HepG2 (cell line): ENCODE data around the gene DMXL1. TPM values are rescaled to one million over a fixed set of nuclear protein-coding genes. Genes with fewer than 3 reads are reported as not detected.
A peak's percentile ranks its signal among the peaks of the same experiment; 100 is the strongest.

Experiments used
- DNMT1 ChIP-seq: sonication (generic); formaldehyde crosslinking; IDR thresholded peaks from 2 replicates; pipeline ENCODE4 v1.5.1; 2020; ENCODE audit warnings: mild to moderate bottlenecking, missing genetic modification reagents
- ELF3 ChIP-seq: IDR thresholded peaks from 2 replicates; pipeline ENCODE4 v1.6.1; 2016; ENCODE audit warnings: missing genetic modification reagents, missing compliant biosample characterization
- FOXA3 ChIP-seq: IDR thresholded peaks from 2 replicates; pipeline ENCODE4 v1.6.1; 2016; ENCODE audit warnings: missing genetic modification reagents, missing compliant biosample characterization
- FOXP4 ChIP-seq: sonication (generic); formaldehyde crosslinking; IDR thresholded peaks from 2 replicates; pipeline ENCODE4 v1.4.0; 2020; ENCODE audit warnings: missing genetic modification reagents
- GATAD1 ChIP-seq: IDR thresholded peaks from 2 replicates; pipeline ENCODE4 v1.6.1; 2016; ENCODE audit warnings: missing genetic modification reagents, missing compliant biosample characterization
- HOXA7 ChIP-seq: sonication (generic); formaldehyde crosslinking; IDR thresholded peaks from 2 replicates; pipeline ENCODE4 v1.8.1; 2022; ENCODE audit warnings: mild to moderate bottlenecking, missing genetic modification reagents, moderate library complexity
- MAX ChIP-seq: IDR thresholded peaks from 2 replicates; pipeline ENCODE4 v1.6.1; 2012; ENCODE audit warnings: inconsistent platforms
- MLLT10 ChIP-seq: sonication (generic); formaldehyde crosslinking; IDR thresholded peaks from 2 replicates; pipeline ENCODE4 v1.4.0; 2020; ENCODE audit warnings: missing genetic modification reagents
- MYC ChIP-seq: sonication (generic); formaldehyde crosslinking; IDR thresholded peaks from 2 replicates; pipeline ENCODE4 v1.9.0; 2021; ENCODE audit warnings: missing genetic modification reagents, borderline replicate concordance
- PHF8 ChIP-seq: sonication (generic); formaldehyde crosslinking; IDR thresholded peaks from 2 replicates; pipeline ENCODE4 v1.5.0; 2020; ENCODE audit warnings: missing genetic modification reagents
- RFX3 ChIP-seq: IDR thresholded peaks from 2 replicates; pipeline ENCODE4 v1.6.1; 2016; ENCODE audit warnings: missing biosample characterization, missing genetic modification reagents
- RNF2 ChIP-seq: fragments of 450-650 bp; conservative IDR thresholded peaks from 2 replicates; pipeline ENCODE4 v1.6.1; 2016; ENCODE audit warnings: low read depth
- SMC3 ChIP-seq: IDR thresholded peaks from 2 replicates; pipeline ENCODE4 v1.6.1; 2011; ENCODE audit warnings: low read length, improper control_type of control experiment
- SP140L ChIP-seq: sonication (generic); formaldehyde crosslinking; IDR thresholded peaks from 2 replicates; pipeline ENCODE4 v1.4.0; 2020; ENCODE audit warnings: missing genetic modification reagents, borderline replicate concordance
- TCF12 ChIP-seq, 2 experiments: fragments of 450-650 bp in 1 of 2; sonication (generic) in 1 of 2; formaldehyde crosslinking in 1 of 2; IDR thresholded peaks; 2 replicates each; pipeline versions ENCODE4 v1.6.1 to v1.8.0; 2017 to 2022; ENCODE audit warnings: antibody characterized with exemption in 1 of 2, mild to moderate bottlenecking in 1 of 2, missing genetic modification reagents in 1 of 2, moderate library complexity in 1 of 2
- ZFP36L2 ChIP-seq: sonication (generic); formaldehyde crosslinking; IDR thresholded peaks from 2 replicates; pipeline ENCODE4 v1.4.0; 2020; ENCODE audit warnings: missing genetic modification reagents
- ZFY ChIP-seq: sonication (generic); formaldehyde crosslinking; IDR thresholded peaks from 2 replicates; pipeline ENCODE4 v1.4.0; 2020; ENCODE audit warnings: missing genetic modification reagents
- ZNF441 ChIP-seq: sonication (generic); formaldehyde crosslinking; IDR thresholded peaks from 2 replicates; pipeline ENCODE4 v1.7.0; 2021; ENCODE audit warnings: missing genetic modification reagents, borderline replicate concordance
- ZNF713 ChIP-seq: sonication (generic); formaldehyde crosslinking; IDR thresholded peaks from 2 replicates; pipeline ENCODE4 v1.4.0; 2020; ENCODE audit warnings: mild to moderate bottlenecking, missing genetic modification reagents
- ZNF724P ChIP-seq: sonication (generic); formaldehyde crosslinking; IDR thresholded peaks from 2 replicates; pipeline ENCODE4 v1.8.0; 2022; ENCODE audit warnings: missing genetic modification reagents, borderline replicate concordance
- ZNF766 ChIP-seq: sonication (generic); formaldehyde crosslinking; IDR thresholded peaks from 2 replicates; pipeline ENCODE4 v1.5.0; 2020; ENCODE audit warnings: missing genetic modification reagents, borderline replicate concordance
- polyA plus RNA-seq, 8 experiments: library from polyadenylated mRNA; depleted of rRNA in 3 of 8; stranded (reverse) in 7 of 8; unstranded in 1 of 8; fragments of >200 nt; fragmentation: Illumina TruSeq in 4 of 8; extraction: Trizol in 4 of 8; gene quantifications; 2 replicates each; pipeline versions ENCODE4 v1.2.1 to v1.2.3, GENCODE V29; 2011 to 2016; ENCODE audit warnings: low read depth in 4 of 8, missing spikeins in 1 of 8, mixed read lengths in 1 of 8; ENCODE audit not compliant: insufficient read depth in 1 of 8
- total RNA-seq, 5 experiments: library from RNA; depleted of rRNA; stranded (reverse); fragments of >200 nt; fragmentation: Illumina TruSeq; extraction: Trizol; gene quantifications; 2 replicates each; pipeline ENCODE4 v1.2.3, GENCODE V29; 2016; ENCODE audit warnings: low read depth in 1 of 5
- TF ChIP-seq, protein P1 (sequence below): sonication (generic); formaldehyde crosslinking; IDR thresholded peaks from 2 replicates; pipeline ENCODE4 v1.5.0; 2020; ENCODE audit warnings: missing genetic modification reagents, mild to moderate bottlenecking, borderline replicate concordance
- TF ChIP-seq, protein P2 (sequence below): sonication (generic); formaldehyde crosslinking; IDR thresholded peaks from 2 replicates; pipeline ENCODE4 v1.4.0; 2020; ENCODE audit warnings: missing genetic modification reagents, borderline replicate concordance
- TF ChIP-seq, protein P3 (sequence below): sonication (generic); formaldehyde crosslinking; IDR thresholded peaks from 2 replicates; pipeline ENCODE4 v1.8.1; 2022; ENCODE audit warnings: low read depth, mild to moderate bottlenecking, missing genetic modification reagents

DMXL1 gene
- total and polyA plus RNA-seq, 2 of the 13 experiments (the other 11 are each of a cell fraction or from before 2014, with no cell fraction given) = 6.9 to 18.6 TPM

DNA sequence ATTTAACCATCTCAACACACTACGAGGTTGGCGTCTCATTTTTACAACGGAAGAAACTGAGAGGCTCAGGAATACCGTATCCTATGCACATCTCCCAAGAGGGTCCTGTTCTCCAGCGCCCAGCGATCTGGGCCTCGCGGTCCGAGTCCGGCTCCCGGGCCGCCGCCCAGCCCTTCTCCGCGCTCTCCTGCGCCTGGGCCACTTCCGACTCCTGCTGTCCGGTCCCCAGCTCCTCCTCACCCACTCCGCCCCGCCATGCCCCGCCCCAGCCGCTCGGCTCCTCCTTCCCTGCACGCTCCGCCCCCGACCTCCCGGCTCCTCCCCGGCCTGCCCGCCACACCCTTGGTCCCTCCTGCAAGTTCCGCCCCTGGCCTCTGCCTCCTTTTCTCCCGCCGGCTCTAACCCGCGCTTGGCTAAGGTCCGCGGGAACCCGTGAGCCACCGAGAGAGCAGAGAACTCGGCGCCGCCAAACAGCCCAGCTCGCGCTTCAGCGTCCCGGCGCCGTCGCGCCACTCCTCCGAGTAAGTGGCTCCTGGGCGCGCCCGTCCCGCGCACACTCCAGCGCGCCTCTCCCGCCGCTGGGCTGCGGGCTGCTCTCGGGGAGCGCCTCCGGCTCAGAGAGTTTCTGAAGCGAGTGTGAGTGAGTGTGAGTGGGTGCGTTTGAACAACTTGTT, 197.6 kb downstream of the DMXL1 start (continued):
- TF ChIP-seq MLLT10 (CRISPR knock-in tag) (no peak), SP140L (CRISPR knock-in tag) (no peak), ZFY (peak; percentile 88), RFX3 (CRISPR knock-in tag) (no peak), ELF3 (CRISPR knock-in tag) (peak; percentile 60; the same call in 1 of the 2 replicates), ZNF441 (CRISPR knock-in tag) (peak; percentile 80), DNMT1 (CRISPR knock-in tag) (0 out of 2 replicates have a peak, but pooled peaks have one; percentile 67), ZNF713 (CRISPR knock-in tag) (no peak), HOXA7 (CRISPR knock-in tag) (no peak), MYC (CRISPR knock-in tag) (peak; percentile 59; the same call in 1 of the 2 replicates), FOXA3 (CRISPR knock-in tag) (0 out of 2 replicates have a peak, but pooled peaks have one; percentile 30), GATAD1 (CRISPR knock-in tag) (peak; percentile 53; the same call in 1 of the 2 replicates), RNF2 (peak; percentile 44; the same call in 1 of the 2 replicates), ZNF766 (CRISPR knock-in tag) (no peak; the same call in 1 of the 2 replicates), TCF12 (IDR thresholded peaks at IDR 0.05) (no peak), TCF12 (CRISPR knock-in tag; IDR thresholded peaks at IDR 0.05) (no peak), ZFP36L2 (CRISPR knock-in tag) (no peak; the same call in 1 of the 2 replicates), ZNF724P (CRISPR knock-in tag) (no peak), FOXP4 (0 out of 2 replicates have a peak, but pooled peaks have one; percentile 47), SMC3 (no peak), PHF8 (CRISPR knock-in tag) (peak; percentile 91), MAX (peak; percentile 57)
- TF ChIP-seq, protein P1, sequence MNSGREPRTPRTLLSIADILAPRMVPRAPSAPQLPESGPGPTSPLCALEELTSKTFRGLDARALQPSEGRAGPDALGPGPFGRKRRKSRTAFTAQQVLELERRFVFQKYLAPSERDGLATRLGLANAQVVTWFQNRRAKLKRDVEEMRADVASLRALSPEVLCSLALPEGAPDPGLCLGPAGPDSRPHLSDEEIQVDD = 0 out of 2 replicates have a peak, but pooled peaks have one; percentile 53
- TF ChIP-seq, protein P2, sequence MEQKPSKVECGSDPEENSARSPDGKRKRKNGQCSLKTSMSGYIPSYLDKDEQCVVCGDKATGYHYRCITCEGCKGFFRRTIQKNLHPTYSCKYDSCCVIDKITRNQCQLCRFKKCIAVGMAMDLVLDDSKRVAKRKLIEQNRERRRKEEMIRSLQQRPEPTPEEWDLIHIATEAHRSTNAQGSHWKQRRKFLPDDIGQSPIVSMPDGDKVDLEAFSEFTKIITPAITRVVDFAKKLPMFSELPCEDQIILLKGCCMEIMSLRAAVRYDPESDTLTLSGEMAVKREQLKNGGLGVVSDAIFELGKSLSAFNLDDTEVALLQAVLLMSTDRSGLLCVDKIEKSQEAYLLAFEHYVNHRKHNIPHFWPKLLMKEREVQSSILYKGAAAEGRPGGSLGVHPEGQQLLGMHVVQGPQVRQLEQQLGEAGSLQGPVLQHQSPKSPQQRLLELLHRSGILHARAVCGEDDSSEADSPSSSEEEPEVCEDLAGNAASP (CRISPR knock-in tag) = peak; percentile 11; the same call in 1 of the 2 replicates
- TF ChIP-seq, protein P3, sequence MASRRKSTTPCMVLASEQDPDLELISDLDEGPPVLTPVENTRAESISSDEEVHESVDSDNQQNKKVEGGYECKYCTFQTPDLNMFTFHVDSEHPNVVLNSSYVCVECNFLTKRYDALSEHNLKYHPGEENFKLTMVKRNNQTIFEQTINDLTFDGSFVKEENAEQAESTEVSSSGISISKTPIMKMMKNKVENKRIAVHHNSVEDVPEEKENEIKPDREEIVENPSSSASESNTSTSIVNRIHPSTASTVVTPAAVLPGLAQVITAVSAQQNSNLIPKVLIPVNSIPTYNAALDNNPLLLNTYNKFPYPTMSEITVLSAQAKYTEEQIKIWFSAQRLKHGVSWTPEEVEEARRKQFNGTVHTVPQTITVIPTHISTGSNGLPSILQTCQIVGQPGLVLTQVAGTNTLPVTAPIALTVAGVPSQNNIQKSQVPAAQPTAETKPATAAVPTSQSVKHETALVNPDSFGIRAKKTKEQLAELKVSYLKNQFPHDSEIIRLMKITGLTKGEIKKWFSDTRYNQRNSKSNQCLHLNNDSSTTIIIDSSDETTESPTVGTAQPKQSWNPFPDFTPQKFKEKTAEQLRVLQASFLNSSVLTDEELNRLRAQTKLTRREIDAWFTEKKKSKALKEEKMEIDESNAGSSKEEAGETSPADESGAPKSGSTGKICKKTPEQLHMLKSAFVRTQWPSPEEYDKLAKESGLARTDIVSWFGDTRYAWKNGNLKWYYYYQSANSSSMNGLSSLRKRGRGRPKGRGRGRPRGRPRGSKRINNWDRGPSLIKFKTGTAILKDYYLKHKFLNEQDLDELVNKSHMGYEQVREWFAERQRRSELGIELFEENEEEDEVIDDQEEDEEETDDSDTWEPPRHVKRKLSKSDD (CRISPR knock-in tag) = no peak
